Osteocyte (in vitro differentiated cells): Measurements from ENCODE around the gene SMOC2. TPM values are rescaled to one million over a fixed set of nuclear protein-coding genes. Genes with fewer than 3 reads are reported as not detected.

Source experiments
- DNase-seq: peaks from one replicate; pipeline ENCODE4 v3.0.0; 2021; ENCODE audit warnings: mixed read lengths; ENCODE audit not compliant: unreplicated experiment; ENCODE audit errors: extremely low spot score
- H3K27ac Mint-ChIP-seq: one replicate; pipeline ENCODE4 v1.8.0; 2021; ENCODE audit warnings: mild to moderate bottlenecking, mixed read lengths; ENCODE audit not compliant: unreplicated experiment
- H3K27me3 Mint-ChIP-seq: one replicate; pipeline ENCODE4 v1.8.0; 2021; ENCODE audit warnings: mixed read lengths; ENCODE audit not compliant: unreplicated experiment
- H3K36me3 Mint-ChIP-seq: one replicate; pipeline ENCODE4 v1.8.0; 2021; ENCODE audit warnings: mixed read lengths; ENCODE audit not compliant: unreplicated experiment
- H3K4me1 Mint-ChIP-seq: one replicate; pipeline ENCODE4 v1.8.0; 2021; ENCODE audit warnings: mixed read lengths; ENCODE audit not compliant: unreplicated experiment
- H3K4me3 Mint-ChIP-seq: one replicate; pipeline ENCODE4 v1.8.0; 2021; ENCODE audit warnings: mild to moderate bottlenecking, moderate library complexity, mixed read lengths; ENCODE audit not compliant: unreplicated experiment
- H3K9me3 Mint-ChIP-seq: one replicate; pipeline ENCODE4 v1.8.0; 2021; ENCODE audit warnings: mixed read lengths; ENCODE audit not compliant: unreplicated experiment
- CTCF ChIP-seq: fragments of 200-600 bp; sonication (generic); IDR thresholded peaks from 2 replicates; pipeline ENCODE4 v1.5.0; 2021; ENCODE audit warnings: antibody characterized with exemption, mild to moderate bottlenecking, moderate library complexity
- total RNA-seq: library from RNA; stranded (reverse); gene quantifications from 2 replicates; pipeline ENCODE4 v1.2.1, GENCODE V29; 2021

The SMOC2 gene
- total RNA-seq, 1 donor from 2014 or later, result 11.6 TPM

- no peak for TF ChIP-seq CTCF
- no peaks in the 10 kb centered on the region for H3K36me3 Mint-ChIP-seq
- H3K9me3 Mint-ChIP-seq, result no peaks in the 10 kb centered on the region
- H3K4me3 Mint-ChIP-seq, result no peak overlapping the region
- DNase-seq, result no peak
- H3K27ac Mint-ChIP-seq, result no peak overlapping the region
- H3K4me1 Mint-ChIP-seq, result no peaks in the 10 kb centered on the region
- peaks cover 37% of the 10 kb centered on the region for H3K27me3 Mint-ChIP-seq
Measured at GRCh38 chr6:168664956-168665355, 224.0 kb downstream of the SMOC2 start.

GRCh38 chr6:168666170-168666569 lies 225.2 kb downstream of the SMOC2 start:
- Mint-ChIP-seq H3K27ac (no peak overlapping the region), H3K27me3 (peaks cover 37% of the 10 kb centered on the region), H3K36me3 (no peaks in the 10 kb centered on the region), H3K9me3 (no peaks in the 10 kb centered on the region), H3K4me1 (no peaks in the 10 kb centered on the region), H3K4me3 (no peak overlapping the region)
- TF ChIP-seq CTCF, result no peak
- DNase-seq, result no peak

- Mint-ChIP-seq H3K27ac (no peak overlapping the region), H3K36me3 (no peaks in the 10 kb centered on the region), H3K4me3 (no peak overlapping the region), H3K27me3 (peaks cover 37% of the 10 kb centered on the region), H3K4me1 (no peaks in the 10 kb centered on the region), H3K9me3 (no peaks in the 10 kb centered on the region)
- DNase-seq, result no peak
- no peak for TF ChIP-seq CTCF
Measured at GRCh38 chr6:168666699-168667427, 225.9 kb downstream of the SMOC2 start.

GRCh38 chr6:168667428-168667805 lies 226.4 kb downstream of the SMOC2 start:
- H3K27ac Mint-ChIP-seq, result no peak overlapping the region

More at GRCh38 chr6:168667428-168667805, 226.4 kb downstream of the SMOC2 start:
- Mint-ChIP-seq H3K4me3 (no peak overlapping the region), H3K36me3 (no peaks in the 10 kb centered on the region), H3K4me1 (no peaks in the 10 kb centered on the region), H3K27me3 (peaks cover 33% of the 10 kb centered on the region), H3K9me3 (no peaks in the 10 kb centered on the region)
- DNase-seq, result no peak
- TF ChIP-seq CTCF, result no peak
